Measurements from ENCODE around the gene RAVER1.
A peak's percentile ranks its signal among the peaks of the same experiment; 100 is the strongest.
"Not testable (repeated sequence)": the region's sequence is repeated elsewhere in the genome, so short reads cannot be mapped to it uniquely, and the experiment has no call there.

The RAVER1 gene

GRCh38 chr19:10332965-10333757 lies at the start of gene RAVER1:
TSS of gene RAVER1 (minus strand) at chr19:10333529. CDS start at chr19:10333507, 22 bp downstream.
- no peaks in the 10 kb centered on the region for H3K9me3 ChIP-seq (ENCODE audit: control insufficient read depth, insufficient read depth, low read length)
- H3K4me3 ChIP-seq (ENCODE audit: low read depth, low read length) = peak within 1 kb of the TSS; percentile 90
- peaks cover 27% of the 10 kb centered on the region for H3K36me3 ChIP-seq (ENCODE audit: control insufficient read depth, insufficient read depth, low read length)
- H3K27me3 ChIP-seq (ENCODE audit: control insufficient read depth, insufficient read depth, low read length) = peaks cover 6% of the 10 kb centered on the region; the same call in 1 of the 2 replicates
- peak within 1 kb of the TSS; percentile 84 for H3K9ac ChIP-seq (ENCODE audit: low read depth, low read length)
- peaks cover 12% of the 10 kb centered on the region for H3K4me1 ChIP-seq (ENCODE audit: control insufficient read depth, insufficient read depth, low read length)
- H3K27ac ChIP-seq (ENCODE audit: low read depth, low read length) = peak within 1 kb of the TSS; percentile 96

- not testable (repeated sequence) for H3K4me1 ChIP-seq (ENCODE audit: control insufficient read depth, insufficient read depth, low read length); H3K27ac ChIP-seq (ENCODE audit: low read depth, low read length); H3K9me3 ChIP-seq (ENCODE audit: control insufficient read depth, insufficient read depth, low read length); H3K9ac ChIP-seq (ENCODE audit: low read depth, low read length); H3K27me3 ChIP-seq (ENCODE audit: control insufficient read depth, insufficient read depth, low read length); H3K4me3 ChIP-seq (ENCODE audit: low read depth, low read length); H3K36me3 ChIP-seq (ENCODE audit: control insufficient read depth, insufficient read depth, low read length)
Observed at GRCh38 chr19:10383223-10383499, 49.8 kb upstream of the RAVER1 start.

- Histone ChIP-seq H3K4me3 (ENCODE audit: low read depth, low read length) (peak within 1 kb of the TSS; percentile 78), H3K9me3 (ENCODE audit: control insufficient read depth, insufficient read depth, low read length) (no peaks in the 10 kb centered on the region), H3K9ac (ENCODE audit: low read depth, low read length) (peak within 1 kb of the TSS; percentile 83), H3K36me3 (ENCODE audit: control insufficient read depth, insufficient read depth, low read length) (peaks cover 11% of the 10 kb centered on the region), H3K27ac (ENCODE audit: low read depth, low read length) (peak within 1 kb of the TSS; percentile 81), H3K27me3 (ENCODE audit: control insufficient read depth, insufficient read depth, low read length) (no peaks in the 10 kb centered on the region), H3K4me1 (ENCODE audit: control insufficient read depth, insufficient read depth, low read length) (0 out of 2 replicates have a peak, but pooled peaks cover 2% of the 10 kb centered on the region)
Observed at GRCh38 chr19:10380313-10381102, 47.2 kb upstream of the RAVER1 start, which contains the start of gene TYK2. TSS of gene TYK2 (minus strand) at chr19:10380572. CDS start at chr19:10378406, 2,166 bp downstream.

GRCh38 chr19:10379880-10380312 lies 46.6 kb upstream of the RAVER1 start:
- H3K27ac ChIP-seq (ENCODE audit: low read depth, low read length) = peak overlapping the region; percentile 56

GRCh38 chr19:10378124-10378523 lies 44.8 kb upstream of the RAVER1 start:
- Histone ChIP-seq H3K4me3 (ENCODE audit: low read depth, low read length) (no peak overlapping the region), H3K27me3 (ENCODE audit: control insufficient read depth, insufficient read depth, low read length) (no peaks in the 10 kb centered on the region), H3K9me3 (ENCODE audit: control insufficient read depth, insufficient read depth, low read length) (no peaks in the 10 kb centered on the region), H3K4me1 (ENCODE audit: control insufficient read depth, insufficient read depth, low read length) (0 out of 2 replicates have a peak, but pooled peaks cover 2% of the 10 kb centered on the region), H3K9ac (ENCODE audit: low read depth, low read length) (no peak overlapping the region), H3K36me3 (ENCODE audit: control insufficient read depth, insufficient read depth, low read length) (peaks cover 11% of the 10 kb centered on the region), H3K27ac (ENCODE audit: low read depth, low read length) (no peak overlapping the region)

More at GRCh38 chr19:10379880-10380312, 46.6 kb upstream of the RAVER1 start:
- no peaks in the 10 kb centered on the region for H3K9me3 ChIP-seq (ENCODE audit: control insufficient read depth, insufficient read depth, low read length)
- 0 out of 2 replicates have a peak, but pooled peaks cover 2% of the 10 kb centered on the region for H3K4me1 ChIP-seq (ENCODE audit: control insufficient read depth, insufficient read depth, low read length)
- H3K27me3 ChIP-seq (ENCODE audit: control insufficient read depth, insufficient read depth, low read length) = no peaks in the 10 kb centered on the region
- peaks cover 11% of the 10 kb centered on the region for H3K36me3 ChIP-seq (ENCODE audit: control insufficient read depth, insufficient read depth, low read length)
- peak overlapping the region; percentile 78 for H3K4me3 ChIP-seq (ENCODE audit: low read depth, low read length)
- peak overlapping the region; percentile 63 for H3K9ac ChIP-seq (ENCODE audit: low read depth, low read length)

- H3K27ac ChIP-seq (ENCODE audit: low read depth, low read length); H3K4me1 ChIP-seq (ENCODE audit: control insufficient read depth, insufficient read depth, low read length); H3K4me3 ChIP-seq (ENCODE audit: low read depth, low read length); H3K9ac ChIP-seq (ENCODE audit: low read depth, low read length); H3K27me3 ChIP-seq (ENCODE audit: control insufficient read depth, insufficient read depth, low read length); H3K9me3 ChIP-seq (ENCODE audit: control insufficient read depth, insufficient read depth, low read length): not testable (repeated sequence)
- H3K36me3 ChIP-seq (ENCODE audit: control insufficient read depth, insufficient read depth, low read length) = peaks cover 14% of the 10 kb centered on the region
Observed at GRCh38 chr19:10377140-10377640, 43.9 kb upstream of the RAVER1 start.

GRCh38 chr19:10374931-10375330 lies 41.6 kb upstream of the RAVER1 start:
- H3K27ac ChIP-seq (ENCODE audit: low read depth, low read length) = no peak overlapping the region
- no peaks in the 10 kb centered on the region for H3K27me3 ChIP-seq (ENCODE audit: control insufficient read depth, insufficient read depth, low read length)
- H3K4me1 ChIP-seq (ENCODE audit: control insufficient read depth, insufficient read depth, low read length) = no peaks in the 10 kb centered on the region
- no peak overlapping the region for H3K9ac ChIP-seq (ENCODE audit: low read depth, low read length)
- no peak overlapping the region for H3K4me3 ChIP-seq (ENCODE audit: low read depth, low read length)
- H3K9me3 ChIP-seq (ENCODE audit: control insufficient read depth, insufficient read depth, low read length) = no peaks in the 10 kb centered on the region
- peaks cover 14% of the 10 kb centered on the region for H3K36me3 ChIP-seq (ENCODE audit: control insufficient read depth, insufficient read depth, low read length)

GRCh38 chr19:10372690-10373089 lies 39.4 kb upstream of the RAVER1 start:
- no peak overlapping the region for H3K27ac ChIP-seq (ENCODE audit: low read depth, low read length)
- no peaks in the 10 kb centered on the region for H3K27me3 ChIP-seq (ENCODE audit: control insufficient read depth, insufficient read depth, low read length)
- no peak overlapping the region for H3K4me3 ChIP-seq (ENCODE audit: low read depth, low read length)
- no peaks in the 10 kb centered on the region for H3K4me1 ChIP-seq (ENCODE audit: control insufficient read depth, insufficient read depth, low read length)
- H3K36me3 ChIP-seq (ENCODE audit: control insufficient read depth, insufficient read depth, low read length) = peaks cover 10% of the 10 kb centered on the region
- no peaks in the 10 kb centered on the region for H3K9me3 ChIP-seq (ENCODE audit: control insufficient read depth, insufficient read depth, low read length)
- H3K9ac ChIP-seq (ENCODE audit: low read depth, low read length) = no peak overlapping the region

GRCh38 chr19:10368101-10368803 lies 34.9 kb upstream of the RAVER1 start:
- Histone ChIP-seq H3K27me3 (ENCODE audit: control insufficient read depth, insufficient read depth, low read length) (no peaks in the 10 kb centered on the region), H3K9ac (ENCODE audit: low read depth, low read length) (no peak overlapping the region), H3K4me3 (ENCODE audit: low read depth, low read length) (no peak overlapping the region), H3K36me3 (ENCODE audit: control insufficient read depth, insufficient read depth, low read length) (peaks cover 41% of the 10 kb centered on the region), H3K4me1 (ENCODE audit: control insufficient read depth, insufficient read depth, low read length) (no peaks in the 10 kb centered on the region), H3K27ac (ENCODE audit: low read depth, low read length) (no peak overlapping the region), H3K9me3 (ENCODE audit: control insufficient read depth, insufficient read depth, low read length) (no peaks in the 10 kb centered on the region)

GRCh38 chr19:10366950-10367512 lies 33.7 kb upstream of the RAVER1 start:
- not testable (repeated sequence) for H3K9ac ChIP-seq (ENCODE audit: low read depth, low read length); H3K4me3 ChIP-seq (ENCODE audit: low read depth, low read length)
- H3K36me3 ChIP-seq (ENCODE audit: control insufficient read depth, insufficient read depth, low read length) = peaks cover 44% of the 10 kb centered on the region

More at GRCh38 chr19:10366950-10367512, 33.7 kb upstream of the RAVER1 start:
- not testable (repeated sequence) for H3K9me3 ChIP-seq (ENCODE audit: control insufficient read depth, insufficient read depth, low read length); H3K4me1 ChIP-seq (ENCODE audit: control insufficient read depth, insufficient read depth, low read length); H3K27ac ChIP-seq (ENCODE audit: low read depth, low read length); H3K27me3 ChIP-seq (ENCODE audit: control insufficient read depth, insufficient read depth, low read length)
